Uterus (tissue), 4 donors: Measurements from ENCODE around the gene DCC. TPM values are rescaled to one million over a fixed set of nuclear protein-coding genes. Genes with fewer than 3 reads are reported as not detected.

Source experiments
- DNase-seq, 2 donors: peaks; one replicate each; pipeline ENCODE4 v3.0.0-alpha.2; 2019 to 2020
- H3K27ac ChIP-seq, 2 donors: fragments of 200-600 bp; sonication (generic); 1 replicate in 1 of 2; 2 replicates in 1 of 2; pipeline ENCODE4 v1.5.1; 2016 to 2018
- H3K27me3 ChIP-seq, 2 donors: fragments of 200-600 bp; sonication (generic); one replicate each; pipeline ENCODE4 v1.5.1; 2018 to 2019; ENCODE audit warnings: control low read depth in 1 of 2
- H3K36me3 ChIP-seq, 2 donors: fragments of 200-600 bp; sonication (generic); one replicate each; pipeline ENCODE4 v1.5.1; 2019; ENCODE audit warnings: control low read depth in 1 of 2
- H3K4me1 ChIP-seq, 2 donors: fragments of 200-600 bp; sonication (generic); one replicate each; pipeline ENCODE4 v1.5.1; 2018 to 2019; ENCODE audit warnings: control low read depth in 1 of 2
- H3K4me3 ChIP-seq, 2 donors: fragments of 200-600 bp; sonication (generic); 1 replicate in 1 of 2; 2 replicates in 1 of 2; pipeline ENCODE4 v1.5.1; 2018 to 2019; ENCODE audit warnings: mild to moderate bottlenecking in 1 of 2
- H3K9me3 ChIP-seq, 2 donors: fragments of 200-600 bp; sonication (generic); one replicate each; pipeline ENCODE4 v1.5.1; 2019; ENCODE audit warnings: control low read depth in 1 of 2
- CTCF ChIP-seq, 4 experiments: fragments of 200-600 bp in 2 of 4; fragments of 450-650 bp in 2 of 4; sonication (generic) in 2 of 4; IDR thresholded peaks; one replicate each; pipeline ENCODE4 v1.5.1; 2016 to 2019; ENCODE audit warnings: antibody characterized with exemption in 4 of 4, mild to moderate bottlenecking in 2 of 4, moderate library complexity in 1 of 4
- POLR2A ChIP-seq, 2 donors: fragments of 450-650 bp; IDR thresholded peaks; one replicate each; pipeline ENCODE4 v1.6.1; 2016; ENCODE audit warnings: antibody characterized with exemption in 2 of 2, mild to moderate bottlenecking in 1 of 2, moderate library complexity in 1 of 2
- intact Hi-C: fragments of 100-400 bp; cut with DNase I; formaldehyde crosslinking; loops from one replicate; pipeline ENCODE4 v1.15.1; 2023; ENCODE audit warnings: low total_unique reads
- total RNA-seq, 4 donors: library from RNA; depleted of rRNA in 3 of 4; stranded (reverse); fragments of >200 nt in 3 of 4; gene quantifications; one replicate each; pipeline versions ENCODE4 v1.1.0 to v1.2.4, GENCODE V29; 2014 to 2023
- donor health status: DM: yes; HTN: yes; CAD: no.

Gene DCC
- total RNA-seq, 4 donors from 2014 or later, result 0.40 to 3.2 TPM; not detected in 2

- Histone ChIP-seq H3K27ac (no peak overlapping the region), H3K4me1 (no peaks in the 10 kb centered on the region), H3K27me3 (no peaks in the 10 kb centered on the region), H3K4me3 (no peak overlapping the region), H3K9me3 (no peaks in the 10 kb centered on the region), H3K36me3 (no peaks in the 10 kb centered on the region)
- no peak for TF ChIP-seq POLR2A (IDR thresholded peaks at IDR 0.05)
- TF ChIP-seq CTCF (IDR thresholded peaks at IDR 0.05), result no peak
- intact Hi-C loops, result no loop called here
- DNase-seq, result no peak
Observed at GRCh38 chr18:53004798-53005197, 664.8 kb downstream of the DCC start.

- Histone ChIP-seq H3K4me1 (no peaks in the 10 kb centered on the region), H3K4me3 (no peak overlapping the region), H3K36me3 (no peaks in the 10 kb centered on the region), H3K27me3 (no peaks in the 10 kb centered on the region), H3K27ac (no peak overlapping the region), H3K9me3 (no peaks in the 10 kb centered on the region)
- TF ChIP-seq CTCF (IDR thresholded peaks at IDR 0.05), result no peak
- TF ChIP-seq POLR2A (IDR thresholded peaks at IDR 0.05), result no peak
- intact Hi-C loops, result no loop called here
- DNase-seq, result no peak
Observed at GRCh38 chr18:53018791-53019190, 678.8 kb downstream of the DCC start.

- no peak overlapping the region for H3K27ac ChIP-seq
- H3K4me1 ChIP-seq, result no peaks in the 10 kb centered on the region
- no peaks in the 10 kb centered on the region for H3K9me3 ChIP-seq
- no peak for DNase-seq
- TF ChIP-seq POLR2A (IDR thresholded peaks at IDR 0.05), result no peak
- TF ChIP-seq CTCF (IDR thresholded peaks at IDR 0.05), result no peak
- H3K4me3 ChIP-seq, result no peak overlapping the region
- no peaks in the 10 kb centered on the region for H3K36me3 ChIP-seq
- H3K27me3 ChIP-seq, result no peaks in the 10 kb centered on the region
- intact Hi-C loops, result no loop called here
Observed at GRCh38 chr18:53025247-53025646, 685.2 kb downstream of the DCC start.

- no peak overlapping the region for H3K4me3 ChIP-seq
- no peak for DNase-seq
- H3K4me1 ChIP-seq, result no peaks in the 10 kb centered on the region
- H3K9me3 ChIP-seq, result no peaks in the 10 kb centered on the region
- H3K27ac ChIP-seq, result no peak overlapping the region
- H3K36me3 ChIP-seq, result no peaks in the 10 kb centered on the region
- intact Hi-C loops, result no loop called here
- TF ChIP-seq CTCF (IDR thresholded peaks at IDR 0.05) (no peak), POLR2A (IDR thresholded peaks at IDR 0.05) (no peak)
- H3K27me3 ChIP-seq, result no peaks in the 10 kb centered on the region
Observed at GRCh38 chr18:53028565-53028964, 688.6 kb downstream of the DCC start.

- no peaks in the 10 kb centered on the region for H3K4me1 ChIP-seq
- no peaks in the 10 kb centered on the region for H3K36me3 ChIP-seq
- TF ChIP-seq CTCF (IDR thresholded peaks at IDR 0.05) (no peak), POLR2A (IDR thresholded peaks at IDR 0.05) (no peak)
- intact Hi-C loops, result no loop called here
- H3K4me3 ChIP-seq, result no peak overlapping the region
- H3K27ac ChIP-seq, result no peak overlapping the region
- no peaks in the 10 kb centered on the region for H3K27me3 ChIP-seq
- H3K9me3 ChIP-seq, result no peaks in the 10 kb centered on the region
- DNase-seq, result no peak
Observed at GRCh38 chr18:53033128-53033527, 693.1 kb downstream of the DCC start.
